Parietal lobe (tissue), 1 donor: ENCODE measurements around the gene ATRIP. TPM values are rescaled to one million over a fixed set of nuclear protein-coding genes. Genes with fewer than 3 reads are reported as not detected.

ENCODE experiments used
- total RNA-seq: library from RNA; depleted of rRNA; stranded (reverse); fragments of >200 nt; gene quantifications from one replicate; pipeline ENCODE4 v1.2.3, GENCODE V29; 2014

Gene ATRIP
- total RNA-seq, result 9.7 TPM

GRCh38 chr3:48446425-48447193 lies at the start of gene ATRIP:
Gene ATRIP, plus strand, starts transcription at chr3:48446737. Its CDS starts 109 bp downstream, at chr3:48446846.

DNA sequence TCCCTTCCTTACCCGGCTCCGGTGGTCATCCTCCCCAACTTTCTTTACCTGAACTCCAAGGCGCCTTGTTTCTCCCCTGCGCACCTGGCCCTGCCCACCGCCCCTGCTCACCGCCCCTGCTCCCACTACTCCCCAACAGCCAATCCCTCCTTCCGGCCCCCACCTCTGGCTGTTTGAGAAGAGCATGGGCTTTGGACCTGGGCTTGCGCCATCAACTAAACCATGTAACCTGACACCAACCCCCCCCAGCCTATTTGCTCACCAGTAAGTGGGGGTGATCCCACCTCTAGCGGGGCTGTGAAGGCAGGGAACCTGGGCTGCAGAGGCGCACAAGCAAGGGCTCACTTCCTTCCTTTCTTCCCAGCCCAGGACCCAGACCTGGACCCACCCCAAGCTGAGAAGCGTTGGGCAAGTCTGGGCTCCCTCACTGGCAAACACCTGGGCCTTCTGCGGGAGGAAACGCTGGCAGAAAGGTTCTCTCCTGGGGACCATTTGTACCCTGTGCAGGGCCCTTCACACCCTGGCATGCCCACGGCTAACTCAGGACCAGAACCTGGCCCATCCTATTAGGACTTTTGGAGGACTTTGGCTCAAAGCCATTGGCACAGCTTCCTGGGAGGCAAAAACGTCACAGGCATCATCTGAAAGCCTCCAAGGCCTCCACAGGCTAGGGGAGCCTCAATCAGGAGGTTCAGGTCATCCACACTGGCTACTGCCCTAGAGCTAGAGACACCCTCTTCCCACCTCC lies 16.4 kb upstream of the ATRIP start, which contains the start of gene PLXNB1:
TSS of gene PLXNB1 (minus strand) at position 127 of the 748 bp plus-strand sequence. CDS start 5,475 bp downstream, outside the sequence.

DNA sequence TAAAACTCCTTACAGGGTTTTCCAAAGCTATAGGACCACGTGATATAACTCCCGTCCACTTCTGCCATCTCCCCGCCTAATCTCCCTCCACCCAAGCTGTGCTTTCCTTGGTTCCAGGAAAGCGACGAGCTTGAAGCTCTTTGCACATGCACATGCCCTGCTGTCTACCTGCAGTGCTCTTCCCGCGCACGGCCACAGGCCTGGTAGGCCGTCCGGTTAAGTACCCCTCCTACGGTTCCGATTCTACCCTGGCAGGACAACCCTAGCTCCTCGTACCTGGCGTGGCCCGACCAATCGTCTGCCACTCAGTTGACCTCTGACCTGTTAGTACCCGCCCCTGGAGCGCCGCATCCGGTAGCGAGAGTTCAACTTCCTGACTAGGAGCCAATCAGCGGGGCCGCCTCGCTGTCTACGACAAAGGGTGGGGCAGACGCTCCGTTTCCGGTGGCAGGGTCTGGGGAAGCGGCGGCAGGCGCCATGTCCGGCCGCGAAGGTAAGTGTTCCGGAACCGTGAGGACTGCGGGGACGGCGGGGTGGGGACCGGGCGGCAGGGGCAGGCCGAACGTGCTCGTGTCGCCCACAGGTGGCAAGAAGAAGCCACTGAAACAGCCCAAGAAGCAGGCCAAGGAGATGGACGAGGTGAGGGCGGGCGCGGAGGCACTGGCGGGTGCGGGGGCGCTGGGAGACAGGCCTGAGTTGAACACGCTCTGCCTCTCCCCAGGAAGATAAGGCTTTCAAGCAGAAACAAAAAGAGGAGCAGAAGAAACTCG lies 6.5 kb upstream of the ATRIP start, which contains the start of the genes CCDC51 and TMA7:
TSS of gene CCDC51 (minus strand) at position 300 of the 770 bp plus-strand sequence. CDS start 4,991 bp downstream, outside the sequence.
TSS of gene TMA7 (plus strand) at position 438 of the 770 bp plus-strand sequence. CDS start at position 478, 40 bp downstream.

DNA sequence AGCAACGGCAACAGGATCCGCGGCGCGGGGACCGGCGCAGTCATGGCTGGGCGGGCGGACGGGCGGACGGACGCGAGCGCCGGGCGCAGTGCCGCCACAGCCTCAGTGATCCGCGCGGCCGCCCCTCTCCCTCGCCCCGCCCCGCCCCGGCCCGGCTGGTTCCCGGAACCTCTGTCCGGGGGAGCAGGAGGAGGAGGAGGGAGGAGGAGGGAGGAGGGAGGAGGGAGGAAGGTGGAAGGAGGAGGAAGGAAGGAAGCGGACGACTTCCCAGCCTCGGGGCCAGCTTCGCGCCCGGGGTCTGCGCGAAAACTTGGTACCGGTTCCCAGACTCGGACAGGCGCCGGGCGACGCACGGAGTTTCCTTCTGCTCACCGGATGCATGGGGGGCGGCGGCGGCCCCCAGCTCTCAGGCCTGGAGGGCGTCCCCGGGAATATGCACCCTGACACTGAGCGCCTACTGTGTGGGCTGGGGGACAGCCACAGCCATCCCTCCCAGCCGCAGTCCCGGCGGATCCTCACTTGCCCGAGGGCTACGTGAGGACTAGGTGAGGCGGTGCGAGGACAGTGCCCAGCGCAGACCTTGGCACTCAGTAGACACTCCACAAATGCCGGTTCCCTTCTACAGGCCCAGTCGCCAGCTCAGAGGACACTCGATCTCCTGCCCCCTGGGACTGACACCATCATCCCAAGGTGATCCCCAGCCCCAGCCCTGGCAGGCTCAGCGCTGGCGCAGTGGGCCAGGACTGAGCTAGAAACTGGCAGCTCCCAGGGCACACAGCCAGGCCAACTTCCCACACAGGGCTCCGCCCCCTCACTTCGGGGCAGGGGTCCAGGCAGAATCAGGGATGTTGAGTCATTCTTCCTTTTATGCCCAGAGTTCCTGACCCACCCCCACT lies 57.8 kb downstream of the ATRIP start, which contains the start of gene SHISA5:
TSS of gene SHISA5 (minus strand) at position 124 of the 896 bp plus-strand sequence. CDS start at position 44, 80 bp downstream.

Other genes starting within 250 kb of the ATRIP start
- not detected for gene CAMP, start 223.2 kb upstream of the ATRIP start, total RNA-seq
- gene ZNF589, start 205.6 kb upstream of the ATRIP start, total RNA-seq, result 49.5 TPM
- 29.7 TPM for gene NME6, start 145.4 kb upstream of the ATRIP start, total RNA-seq
- gene SPINK8, start 113.1 kb upstream of the ATRIP start, total RNA-seq, result not detected
- gene FBXW12, start 74.5 kb upstream of the ATRIP start, total RNA-seq, result 2.8 TPM
- 152 TPM for gene PLXNB1, start 16.7 kb upstream of the ATRIP start, total RNA-seq
- 6.9 TPM for gene CCDC51, start 6.6 kb upstream of the ATRIP start, total RNA-seq
- gene TMA7, start 6.5 kb upstream of the ATRIP start, total RNA-seq, result 80.4 TPM
- 64.8 TPM for gene SHISA5, start 57.4 kb downstream of the ATRIP start, total RNA-seq
- 33.2 TPM for gene PFKFB4, start 110.1 kb downstream of the ATRIP start, total RNA-seq
- gene UCN2, start 117.0 kb downstream of the ATRIP start, total RNA-seq, result not detected
- gene COL7A1, start 148.6 kb downstream of the ATRIP start, total RNA-seq, result 4.1 TPM
- 145 TPM for gene UQCRC1, start 162.9 kb downstream of the ATRIP start, total RNA-seq
- not detected for gene TMEM89, start 175.0 kb downstream of the ATRIP start, total RNA-seq
- gene SLC26A6, start 188.7 kb downstream of the ATRIP start, total RNA-seq, result 8.8 TPM
- gene CELSR3, start 216.1 kb downstream of the ATRIP start, total RNA-seq, result 67.9 TPM
- gene NCKIPSD, start 239.2 kb downstream of the ATRIP start, total RNA-seq, result 18.5 TPM